Activated naive CD4-positive, alpha-beta T cell treated with anti-CD3 and anti-CD28 coated beads, Interleukin-2, amount 50 U/mL, for 16 hours (primary cell): ENCODE results near the gene AFAP1L1.

ENCODE experiments used
- DNase-seq: peaks from one replicate; pipeline ENCODE4 v3.0.0-alpha.2; 2020

AFAP1L1 gene

DNA sequence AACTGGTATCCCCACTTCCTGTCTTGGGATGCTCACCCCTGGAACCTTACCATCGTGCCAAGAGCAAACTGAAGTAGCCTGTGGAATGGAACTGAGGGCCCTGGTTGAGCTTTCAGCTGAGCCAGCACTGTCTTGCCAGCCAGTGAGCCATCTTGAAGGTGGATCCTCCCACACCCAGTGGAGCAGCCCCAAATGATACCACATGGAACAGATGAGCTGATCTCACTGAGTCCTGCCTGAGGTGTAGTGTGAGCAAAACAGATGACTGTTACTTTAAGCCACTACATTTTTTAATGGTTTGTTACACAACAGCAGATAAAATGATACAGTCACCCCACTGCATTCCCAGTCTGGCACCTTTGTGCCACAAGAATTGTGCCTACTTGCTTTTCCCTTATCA, 84.0 kb downstream of the AFAP1L1 start:
- DNase-seq = no peak

DNA sequence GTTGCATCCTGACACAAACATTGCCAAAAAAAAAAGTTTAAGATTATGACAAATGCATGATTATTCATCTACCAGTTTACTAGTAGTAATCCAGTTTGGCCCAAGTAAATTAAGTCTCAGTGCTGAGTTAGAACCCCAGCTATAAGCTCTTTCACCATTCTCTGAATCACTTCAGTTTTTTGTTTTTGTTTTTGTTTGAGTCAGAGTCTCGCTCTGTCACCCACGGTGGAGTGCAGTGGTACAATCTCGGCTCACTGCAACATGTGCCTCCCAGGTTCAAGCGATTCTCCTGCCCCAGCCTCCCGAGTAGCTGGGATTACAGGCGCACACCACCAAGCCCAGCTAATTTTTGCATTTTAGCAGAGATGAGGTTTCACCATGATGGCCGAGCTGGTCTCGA, 84.7 kb downstream of the AFAP1L1 start:
- no peak for DNase-seq

GRCh38 chr5:149357370-149358293, 86.0 kb downstream of the AFAP1L1 start, which contains the start of gene PCYOX1L:
TSS of gene PCYOX1L (plus strand) at chr5:149358046. CDS start at chr5:149358069, 23 bp downstream.
- peak; percentile 98 for DNase-seq

DNA sequence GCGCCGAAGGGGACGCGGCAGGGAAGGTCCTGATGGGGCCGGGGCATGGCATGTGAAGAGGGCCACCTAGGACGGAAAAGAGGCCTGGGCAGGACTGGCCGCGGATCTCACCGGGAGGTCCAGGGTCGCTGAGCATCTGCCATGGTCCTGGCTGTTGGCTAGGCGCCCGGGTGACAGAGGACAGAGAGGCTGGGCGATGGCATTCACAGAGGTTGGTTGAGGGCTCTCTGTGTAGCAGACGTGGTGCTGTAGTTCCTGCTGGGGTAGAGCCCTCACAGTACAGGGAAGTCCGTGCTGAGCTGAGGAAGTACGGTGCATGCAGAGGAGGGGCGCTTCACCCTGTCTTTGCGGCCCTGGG, 86.6 kb downstream of the AFAP1L1 start:
- DNase-seq = peak; percentile 20

- DNase-seq = no peak
These were observed 87.3 kb downstream of the AFAP1L1 start for GRCh38 chr5:149358868-149359495.

GRCh38 chr5:149360272-149360671, 88.6 kb downstream of the AFAP1L1 start:
- DNase-seq = no peak

- DNase-seq = no peak
These were observed 90.9 kb downstream of the AFAP1L1 start for GRCh38 chr5:149362541-149362940.

DNA sequence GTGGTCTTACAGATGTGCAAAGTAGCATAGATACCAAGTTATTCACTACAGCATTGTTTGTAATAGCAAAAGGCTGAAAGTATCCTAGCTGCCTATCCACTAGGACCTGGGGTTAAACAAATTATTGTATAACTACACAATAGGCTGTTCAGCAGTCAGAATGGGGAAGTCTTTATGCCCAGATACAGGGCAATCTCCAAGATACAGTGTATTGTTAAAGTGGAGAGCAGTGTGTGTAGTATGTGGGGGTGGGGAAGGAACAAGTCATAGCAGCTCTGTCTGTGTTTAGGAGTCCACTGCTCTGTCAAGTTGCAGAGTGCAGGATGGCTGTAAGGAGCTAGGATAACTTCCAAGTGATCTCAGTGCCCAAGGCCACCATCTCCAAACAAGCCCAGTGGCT, 91.7 kb downstream of the AFAP1L1 start:
- no peak for DNase-seq

DNA sequence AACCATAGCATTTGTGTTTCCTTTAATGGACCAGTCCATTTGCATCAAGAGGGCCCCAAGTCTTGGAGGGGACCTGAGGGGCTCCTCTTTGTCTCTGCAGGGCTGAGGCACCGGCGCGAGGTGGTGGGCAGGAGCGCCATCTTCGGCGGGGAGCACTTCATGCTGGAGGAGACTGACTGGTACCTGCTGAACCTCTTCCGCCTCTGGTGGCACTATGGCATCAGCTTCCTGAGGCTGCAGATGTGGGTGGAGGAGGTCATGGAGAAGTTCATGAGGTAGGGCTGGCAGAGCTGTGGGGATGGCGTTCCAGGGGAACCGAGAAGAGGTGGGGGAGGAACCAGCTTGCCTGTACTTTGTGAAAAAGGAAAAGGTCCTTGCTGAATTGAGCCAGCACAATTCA, 92.3 kb downstream of the AFAP1L1 start:
- no peak for DNase-seq

DNA sequence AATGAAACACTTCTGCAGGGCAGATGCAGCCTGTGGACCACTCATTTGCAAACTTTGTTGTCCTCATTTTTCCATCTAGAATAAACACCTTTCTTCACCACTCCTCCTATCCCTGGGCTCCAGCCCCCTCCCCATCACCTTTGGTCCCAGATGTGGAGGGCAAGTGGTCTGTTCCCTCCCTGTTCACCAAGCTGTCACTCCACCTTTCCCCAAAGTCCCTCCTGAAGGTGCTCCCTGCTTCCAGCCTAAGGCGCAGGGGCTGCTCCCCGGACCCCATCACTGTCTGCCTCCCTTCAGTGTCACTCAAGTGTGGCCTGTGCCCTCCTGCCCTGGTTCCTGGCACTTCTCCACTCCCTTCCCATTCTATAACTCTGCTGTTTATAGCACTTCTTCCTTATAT, 93.1 kb downstream of the AFAP1L1 start:
- DNase-seq = no peak

DNA sequence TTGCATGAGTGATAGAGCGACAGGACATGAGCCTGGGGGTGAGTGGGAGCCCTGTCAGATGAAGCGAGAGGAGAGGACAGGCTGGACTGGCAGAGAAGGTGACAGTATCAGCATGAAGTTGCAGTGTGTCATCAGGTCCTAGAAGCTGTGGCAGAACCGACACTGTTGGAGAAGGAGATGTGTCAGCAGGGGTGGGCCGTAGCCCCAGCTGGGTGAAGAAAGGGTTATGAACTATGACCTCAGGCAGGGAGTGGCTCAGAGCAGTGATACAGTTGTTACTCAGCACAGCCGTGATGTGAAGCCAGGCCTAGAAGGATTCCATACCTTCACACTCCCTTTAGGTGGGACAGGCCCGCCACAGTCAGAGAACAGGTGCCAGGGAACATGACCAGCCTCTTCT, 93.8 kb downstream of the AFAP1L1 start:
- no peak for DNase-seq

DNA sequence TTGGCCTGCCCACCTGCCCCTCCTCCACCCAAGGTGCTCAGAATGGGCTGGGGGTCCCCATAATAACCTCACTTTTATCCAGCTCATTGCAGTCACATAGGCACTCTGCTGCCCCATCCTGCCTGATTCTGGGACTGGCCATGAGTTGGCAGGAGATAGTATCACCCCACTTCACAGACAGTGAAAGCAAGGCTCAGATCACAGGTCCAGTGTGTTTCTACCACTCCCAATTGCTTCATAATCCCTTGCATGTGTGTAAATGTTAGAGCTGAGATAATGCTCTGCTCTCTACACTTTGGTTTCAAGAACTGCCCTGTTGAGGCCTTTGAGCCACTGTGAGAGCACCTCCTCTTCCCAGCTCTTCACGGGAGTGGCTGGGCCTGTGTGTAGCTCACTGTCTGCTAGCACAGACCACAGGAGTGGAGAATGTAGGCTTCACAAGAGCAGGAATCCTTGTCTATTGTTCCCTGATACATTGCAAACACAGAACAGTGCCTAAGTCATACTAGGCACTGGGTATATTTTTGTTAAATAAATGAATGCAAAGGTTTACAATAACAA, 94.6 kb downstream of the AFAP1L1 start:
- no peak for DNase-seq

- peak; percentile 60 for DNase-seq
These were observed 95.8 kb downstream of the AFAP1L1 start for GRCh38 chr5:149367249-149367971.

DNA sequence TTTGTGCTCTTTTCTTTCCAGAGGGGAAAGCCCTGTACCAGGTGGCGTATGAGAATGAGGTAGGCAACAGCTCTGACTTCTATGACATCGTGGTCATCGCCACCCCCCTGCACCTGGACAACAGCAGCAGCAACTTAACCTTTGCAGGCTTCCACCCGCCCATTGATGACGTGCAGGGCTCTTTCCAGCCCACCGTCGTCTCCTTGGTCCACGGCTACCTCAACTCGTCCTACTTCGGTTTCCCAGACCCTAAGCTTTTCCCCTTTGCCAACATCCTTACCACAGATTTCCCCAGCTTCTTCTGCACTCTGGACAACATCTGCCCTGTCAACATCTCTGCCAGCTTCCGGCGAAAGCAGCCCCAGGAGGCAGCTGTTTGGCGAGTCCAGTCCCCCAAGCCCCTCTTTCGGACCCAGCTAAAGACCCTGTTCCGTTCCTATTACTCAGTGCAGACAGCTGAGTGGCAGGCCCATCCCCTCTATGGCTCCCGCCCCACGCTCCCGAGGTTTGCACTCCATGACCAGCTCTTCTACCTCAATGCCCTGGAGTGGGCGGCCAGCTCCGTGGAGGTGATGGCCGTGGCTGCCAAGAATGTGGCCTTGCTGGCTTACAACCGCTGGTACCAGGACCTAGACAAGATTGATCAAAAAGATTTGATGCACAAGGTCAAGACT, 96.5 kb downstream of the AFAP1L1 start:
- no peak for DNase-seq

- no peak for DNase-seq
These were observed 99.2 kb downstream of the AFAP1L1 start for GRCh38 chr5:149370878-149371277.

DNA sequence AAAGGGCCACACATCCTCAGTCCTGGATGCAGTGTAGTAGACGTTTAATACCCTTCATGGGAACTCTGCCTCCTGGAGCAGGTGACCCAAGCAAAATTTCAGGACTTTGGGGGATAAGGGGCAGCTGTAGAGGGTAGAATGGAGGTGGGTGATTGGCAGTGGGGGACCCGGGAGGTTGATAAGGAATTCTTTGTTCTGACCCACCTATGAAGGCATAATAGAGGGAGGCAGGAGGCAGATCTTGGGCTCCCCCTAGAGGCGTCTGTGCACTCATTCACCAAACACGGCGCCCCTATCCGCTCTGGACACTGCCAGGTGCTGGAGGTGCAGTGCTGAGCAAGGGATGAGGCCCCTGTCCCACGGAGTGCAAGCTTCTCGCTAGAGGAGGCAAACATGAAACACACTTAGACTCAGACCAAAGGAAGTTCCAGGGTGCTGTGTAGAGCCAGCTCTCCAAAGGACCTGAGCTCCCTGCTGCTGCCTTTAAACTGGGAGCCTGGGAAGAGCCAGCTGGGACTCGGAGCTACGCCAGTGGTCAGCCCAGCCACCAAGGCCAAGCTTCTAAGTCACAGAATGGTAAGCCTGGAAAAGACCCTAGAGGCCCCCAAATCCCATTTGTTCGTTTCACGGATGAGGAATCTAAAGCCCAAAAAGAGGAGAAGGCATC, 99.8 kb downstream of the AFAP1L1 start:
- DNase-seq = peak; percentile 68

GRCh38 chr5:149372076-149372795, 100.6 kb downstream of the AFAP1L1 start:
- no peak for DNase-seq

GRCh38 chr5:149372932-149373331, 101.3 kb downstream of the AFAP1L1 start:
- no peak for DNase-seq

DNA sequence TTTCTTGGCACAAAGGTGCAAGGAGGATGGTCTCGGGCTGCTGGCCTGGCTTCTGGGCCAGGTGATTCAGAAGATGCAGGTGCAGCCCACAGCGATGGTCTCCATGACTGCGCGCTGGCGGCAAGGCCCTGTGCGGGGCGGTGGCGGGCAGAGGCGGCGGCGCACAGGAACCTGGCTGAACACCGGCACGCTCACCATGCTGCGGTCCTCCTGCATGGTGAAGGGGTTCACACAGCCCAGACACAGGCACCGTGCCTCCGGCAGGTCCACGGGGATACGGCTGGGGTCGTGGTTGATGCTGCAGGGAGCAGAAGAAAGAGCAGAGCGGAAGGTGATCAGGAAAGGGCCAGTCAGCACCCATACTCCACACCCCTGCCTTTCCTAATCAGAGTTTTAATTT, 102.6 kb downstream of the AFAP1L1 start:
- DNase-seq = no peak

- DNase-seq = no peak
These were observed 103.1 kb downstream of the AFAP1L1 start for GRCh38 chr5:149374801-149375200.

DNA sequence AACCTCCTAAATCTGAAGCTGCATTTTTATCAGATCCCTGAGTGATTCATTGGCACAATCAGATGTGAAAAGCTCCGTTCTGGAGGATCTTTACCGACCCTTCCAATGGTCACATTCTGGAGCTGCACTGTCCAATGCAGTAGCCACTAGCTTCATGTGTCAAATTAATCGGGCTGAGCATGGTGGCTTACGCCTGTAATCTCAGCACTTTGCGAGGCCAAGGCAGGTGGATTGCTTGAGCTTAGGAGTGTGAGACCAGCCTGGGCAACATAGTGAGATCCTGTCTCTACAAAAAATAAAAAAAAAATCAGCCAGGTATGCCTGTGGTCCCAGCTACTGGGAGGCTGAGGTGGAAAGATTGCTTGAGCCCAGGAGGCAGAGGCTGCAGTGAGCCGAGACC, 103.8 kb downstream of the AFAP1L1 start:
- DNase-seq = no peak
